NOMO-1 (cell line): ENCODE results near the gene OVCA2.
"Not testable (repeated sequence)": the region's sequence is repeated elsewhere in the genome, so short reads cannot be mapped to it uniquely, and the experiment has no call there.

Experiments used
- DNase-seq, 2 experiments: peaks; one replicate each; lab custom pipeline; 2025; ENCODE audit not compliant: unreplicated experiment in 2 of 2; lab: John Stamatoyannopoulos, UW

Gene OVCA2

DNA sequence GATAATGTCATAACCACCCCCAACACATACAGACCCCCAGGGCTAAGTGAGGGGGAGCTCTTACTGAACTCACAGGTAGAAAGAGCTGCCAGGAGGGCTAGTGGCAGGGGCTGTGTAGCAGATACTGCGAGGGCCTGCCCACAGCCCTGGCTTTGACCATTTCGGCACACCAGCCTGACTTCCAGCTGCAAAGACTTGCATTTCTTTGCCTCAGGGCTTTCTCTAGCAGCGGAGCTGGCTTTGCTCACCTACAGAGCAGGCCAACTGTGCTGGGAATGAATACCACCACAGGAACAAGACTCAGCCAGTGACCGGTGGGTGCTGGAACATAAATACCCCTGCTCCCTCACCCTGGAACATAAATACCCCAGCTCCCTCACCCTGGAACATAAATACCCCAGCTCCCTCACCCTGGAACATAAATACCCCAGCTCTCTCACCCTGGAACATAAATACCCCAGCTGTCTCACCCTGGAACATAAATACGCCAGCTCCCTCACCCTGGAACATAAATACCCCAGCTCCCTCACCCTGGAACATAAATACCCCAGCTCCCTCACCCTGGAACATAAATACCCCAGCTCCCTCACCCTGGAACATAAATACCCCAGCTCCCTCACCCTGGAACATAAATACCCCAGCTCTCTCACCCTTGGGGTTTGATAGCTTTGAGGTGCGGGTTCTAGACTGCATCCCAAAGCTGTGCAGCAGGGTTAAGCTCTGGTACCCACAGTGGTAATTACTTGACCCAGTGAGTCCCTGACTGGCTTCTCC, 28.4 kb upstream of the OVCA2 start:
- not testable (repeated sequence) for DNase-seq

DNA sequence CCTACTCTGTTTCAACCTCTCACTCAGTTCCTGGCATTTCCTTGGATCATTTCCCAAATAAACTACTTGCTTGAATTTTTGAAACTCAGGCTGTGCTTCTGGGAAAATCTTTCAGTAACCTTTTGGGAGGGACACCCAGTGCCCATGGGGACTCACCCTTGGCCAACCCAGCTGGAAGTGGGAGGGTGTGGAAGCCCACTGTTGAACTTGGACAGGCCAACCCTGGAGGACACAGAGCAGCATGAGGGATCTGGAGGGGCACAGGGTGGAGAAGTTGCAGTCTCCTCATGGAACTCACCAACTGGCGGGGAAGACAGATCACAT, 27.9 kb upstream of the OVCA2 start:
- DNase-seq, result no peak

DNA sequence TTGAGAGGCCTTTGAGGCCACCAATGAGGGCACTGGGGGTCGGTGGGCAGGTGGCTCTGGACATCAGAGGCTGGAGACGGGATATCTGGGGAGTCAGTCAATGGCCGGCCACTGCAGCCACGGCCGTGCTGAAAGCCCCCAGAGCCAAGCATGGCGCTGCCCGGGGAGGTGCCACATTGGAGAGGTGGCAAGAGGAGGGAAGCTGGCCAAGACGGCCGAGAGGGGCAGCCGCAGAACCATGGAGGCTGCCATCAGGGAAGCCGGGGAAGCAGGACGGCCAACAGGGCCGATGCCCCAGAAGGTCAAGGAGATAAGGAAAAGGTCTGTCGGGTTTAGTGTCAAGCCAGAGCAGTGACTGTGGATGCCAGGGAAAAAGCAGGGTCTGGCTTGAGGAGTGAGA, 26.5 kb upstream of the OVCA2 start:
- no peak for DNase-seq

DNA sequence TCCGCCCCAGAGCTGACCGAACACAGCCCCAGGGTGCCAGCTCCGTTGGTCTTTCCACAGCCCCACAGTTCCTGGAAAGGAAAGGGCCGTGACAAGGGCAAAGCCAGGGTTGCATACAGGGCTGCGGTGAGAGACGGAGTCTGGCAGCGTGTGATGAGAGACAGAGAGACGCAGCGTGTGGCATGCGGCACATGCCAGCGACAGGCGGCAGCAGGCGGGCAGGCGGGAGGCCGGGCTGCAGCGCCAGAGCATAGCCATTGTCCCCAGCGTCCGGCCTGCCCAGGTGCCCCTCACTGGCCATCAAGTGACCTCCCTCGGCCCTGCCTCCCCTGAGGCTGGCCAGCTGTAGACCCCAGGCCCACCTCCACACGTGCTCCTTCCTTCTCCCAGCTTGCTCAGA, 25.3 kb upstream of the OVCA2 start:
- no peak for DNase-seq

DNA sequence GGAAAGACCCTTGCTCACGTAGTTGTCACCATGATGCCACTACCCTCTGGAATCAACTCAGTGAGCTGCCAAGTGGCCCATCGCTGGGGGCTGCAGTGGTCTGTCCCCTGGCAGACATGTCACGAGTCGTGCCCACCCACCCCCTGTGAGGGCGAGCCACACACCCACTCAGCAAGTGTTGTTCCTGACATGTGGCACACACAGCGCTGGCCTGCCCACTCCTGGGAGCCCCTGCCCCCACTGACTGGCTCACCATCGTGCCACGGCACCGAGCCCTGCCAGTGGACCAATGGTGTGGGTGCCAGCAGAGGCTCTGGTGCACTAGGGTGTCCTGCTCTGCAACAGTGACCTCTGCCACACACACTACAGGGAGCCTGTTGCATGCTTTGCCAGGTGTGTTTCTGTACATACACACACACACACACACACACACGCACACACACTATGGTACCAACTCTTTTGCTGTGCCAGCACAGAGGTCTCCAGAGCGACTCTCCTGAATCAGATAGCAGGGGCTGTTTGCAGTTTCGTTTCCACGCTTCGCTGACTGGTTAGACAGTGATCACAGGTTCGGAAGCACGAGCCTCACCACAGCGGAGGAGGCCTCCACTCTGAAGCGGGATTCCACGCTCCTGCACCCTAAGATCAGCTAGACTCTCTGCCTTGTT, 24.4 kb upstream of the OVCA2 start:
- DNase-seq, result no peak

DNA sequence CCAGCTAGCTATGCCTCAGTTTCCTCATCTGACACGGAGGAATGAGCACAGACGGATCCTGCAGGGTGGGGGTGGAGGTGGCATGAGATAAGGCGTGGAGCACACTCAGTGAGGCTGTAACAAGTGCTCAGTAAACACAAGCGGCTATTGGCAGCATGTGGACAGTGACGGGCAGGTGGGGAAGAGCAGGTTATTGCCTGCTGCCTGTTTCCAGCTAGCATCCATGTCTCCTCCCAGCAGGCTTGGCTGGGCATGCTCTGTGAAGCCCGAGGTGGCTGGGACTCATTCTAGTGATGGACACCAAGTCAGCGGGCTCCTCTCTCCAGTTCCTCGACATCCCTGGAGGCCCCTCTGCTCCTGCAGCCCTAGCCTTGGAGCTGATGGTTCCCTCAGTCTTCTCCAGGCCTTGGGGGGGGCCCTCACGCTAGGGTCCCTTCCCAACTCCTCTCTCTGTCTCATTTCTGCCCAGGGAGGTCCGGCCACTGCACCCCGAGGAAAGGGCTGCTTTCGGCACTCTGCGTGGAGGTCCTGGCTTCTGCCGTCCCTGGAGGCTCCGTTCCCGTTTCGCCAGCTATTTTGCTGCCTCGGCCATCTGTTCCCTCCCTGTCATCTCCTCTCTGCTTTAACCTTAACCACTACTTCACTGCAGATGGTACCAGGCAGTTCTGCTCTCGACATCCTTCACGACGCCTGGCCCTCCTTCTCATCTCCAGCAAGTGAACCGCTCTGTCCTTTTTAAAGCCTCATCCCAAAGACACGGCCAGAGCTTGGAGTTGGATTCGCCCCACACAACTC, 22.9 kb upstream of the OVCA2 start:
- no peak for DNase-seq

DNA sequence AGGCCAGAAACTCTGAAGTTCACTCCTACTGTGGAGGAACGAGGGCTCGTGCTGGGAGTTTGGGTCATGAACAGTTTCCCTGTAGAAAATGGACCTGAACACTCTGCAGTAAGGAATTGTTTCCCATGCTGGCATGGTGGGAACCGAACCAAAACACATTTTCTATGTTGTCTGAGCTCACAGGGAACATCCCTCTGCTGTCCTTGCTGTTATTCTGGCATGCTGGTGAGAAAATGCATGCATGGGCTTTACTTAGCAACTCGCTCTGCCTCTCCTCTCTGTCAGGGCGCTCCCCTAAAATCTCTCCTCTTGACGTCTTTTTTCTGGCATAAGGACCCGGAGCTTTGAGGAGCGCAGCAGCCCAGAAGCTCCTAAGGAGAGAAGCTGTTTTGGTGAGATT, 22.1 kb upstream of the OVCA2 start:
- DNase-seq, result no peak

DNA sequence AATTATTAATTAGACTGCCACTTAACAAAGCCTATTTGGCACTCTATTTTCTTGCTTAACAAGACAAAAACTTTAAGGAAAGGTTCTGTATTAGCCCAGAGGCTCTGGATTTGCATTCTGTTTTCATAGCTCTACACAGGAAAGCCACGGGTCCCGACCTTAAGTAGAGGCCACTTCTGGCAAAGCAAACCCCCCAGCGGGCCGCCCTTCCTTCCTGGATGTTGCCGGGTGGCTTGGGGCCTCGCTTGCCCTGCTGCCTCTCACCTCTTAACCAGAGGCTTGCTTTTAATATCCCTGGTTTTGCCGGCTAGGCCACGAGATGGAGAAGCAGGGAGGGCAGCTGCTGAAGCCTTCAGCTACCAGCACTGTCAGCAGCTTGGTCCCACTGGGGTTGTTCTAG, 21.1 kb upstream of the OVCA2 start:
- DNase-seq, result no peak

DNA sequence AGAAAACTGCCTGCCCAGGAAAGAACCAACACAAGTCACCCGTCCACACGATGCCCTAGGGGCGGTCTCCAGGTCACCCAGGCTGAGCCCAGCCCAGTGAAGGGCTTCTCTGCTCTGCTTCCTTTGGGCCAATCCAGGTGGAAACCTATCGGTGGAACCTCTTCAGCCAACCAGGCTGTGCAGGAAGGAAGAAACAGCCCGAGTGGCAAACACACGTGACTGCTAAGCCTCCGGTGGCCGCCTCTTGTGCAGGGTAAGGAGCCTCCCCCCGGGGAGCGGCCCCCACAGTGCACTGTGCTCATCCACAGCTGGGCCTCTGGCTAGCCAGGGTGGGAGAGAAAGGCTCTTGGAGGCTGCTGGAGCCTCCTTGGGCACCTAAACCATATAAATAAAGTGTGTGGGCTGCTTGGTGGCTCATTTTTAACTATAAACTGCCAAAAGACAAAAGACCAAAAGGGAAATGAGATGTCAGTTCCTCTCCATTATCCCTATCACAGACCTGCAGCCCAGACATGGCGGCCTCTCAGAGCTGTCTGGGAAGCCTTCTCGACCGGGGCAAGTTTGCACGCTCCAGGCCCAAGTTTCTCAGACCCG, 19.1 kb upstream of the OVCA2 start:
- no peak for DNase-seq

DNA sequence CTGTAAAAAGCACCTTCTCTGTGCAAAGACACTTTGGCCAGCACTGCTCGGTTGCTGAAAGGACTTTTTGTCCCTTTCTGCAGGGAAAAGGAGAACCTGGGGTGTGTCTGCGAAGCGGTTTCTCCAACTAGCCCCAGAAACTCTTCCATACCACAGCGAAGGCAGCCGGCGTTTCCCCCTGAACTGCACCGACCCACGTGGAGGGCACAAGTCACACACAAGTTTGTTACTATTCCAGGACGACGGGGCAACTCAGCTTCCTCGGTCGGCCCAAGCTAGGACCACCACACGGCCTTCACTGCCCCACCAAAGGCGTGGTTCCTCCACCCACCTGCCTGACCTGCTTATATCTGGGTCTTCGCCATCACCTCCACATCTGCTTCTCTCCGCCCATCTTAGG, 18.6 kb upstream of the OVCA2 start:
- no peak for DNase-seq

DNA sequence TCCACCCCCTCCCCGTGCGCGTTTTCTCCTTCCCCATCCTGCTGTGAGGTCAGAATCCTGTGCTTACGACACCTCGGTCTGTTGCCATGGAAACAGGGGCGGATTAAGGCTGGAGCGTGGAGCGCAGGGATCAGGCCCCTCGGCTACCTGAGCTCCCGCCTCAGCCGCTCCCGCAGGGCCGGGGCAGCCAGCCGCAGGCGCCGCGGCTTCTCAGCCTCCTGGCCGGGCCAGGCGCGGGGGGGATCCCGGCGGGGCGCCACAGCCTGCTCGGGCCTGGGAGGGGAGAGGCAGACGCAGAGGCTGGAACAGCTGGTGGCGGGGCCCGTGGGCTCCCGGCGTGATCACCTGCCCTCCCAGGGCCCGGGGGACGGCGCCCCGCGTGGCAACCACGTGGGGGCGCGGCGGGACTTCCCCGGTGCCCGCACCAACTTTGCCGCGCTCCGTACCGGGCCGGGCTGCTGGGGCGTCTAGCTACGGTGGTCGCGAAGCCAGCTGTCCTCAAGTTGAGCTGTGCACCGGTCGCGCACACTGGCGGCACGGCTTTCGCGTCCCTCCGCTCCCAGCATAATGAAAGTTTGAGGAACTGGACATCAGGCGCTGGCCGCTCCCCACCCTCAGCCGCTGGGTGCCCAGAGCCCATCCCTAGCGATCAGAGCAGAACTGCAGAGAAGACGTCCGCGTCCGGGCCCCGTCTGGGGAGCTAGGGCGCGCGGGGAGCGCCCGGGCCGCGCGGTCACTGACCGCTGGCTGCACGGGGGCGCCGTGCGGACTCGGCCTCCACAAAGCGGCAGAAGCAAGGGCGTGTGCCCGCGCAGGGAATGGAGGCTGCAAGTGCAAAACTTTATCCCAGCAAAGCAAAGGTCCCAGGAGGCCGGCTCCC, 17.9 kb upstream of the OVCA2 start:
- DNase-seq, result peak in 1 of 2 experiments; percentile 55

DNA sequence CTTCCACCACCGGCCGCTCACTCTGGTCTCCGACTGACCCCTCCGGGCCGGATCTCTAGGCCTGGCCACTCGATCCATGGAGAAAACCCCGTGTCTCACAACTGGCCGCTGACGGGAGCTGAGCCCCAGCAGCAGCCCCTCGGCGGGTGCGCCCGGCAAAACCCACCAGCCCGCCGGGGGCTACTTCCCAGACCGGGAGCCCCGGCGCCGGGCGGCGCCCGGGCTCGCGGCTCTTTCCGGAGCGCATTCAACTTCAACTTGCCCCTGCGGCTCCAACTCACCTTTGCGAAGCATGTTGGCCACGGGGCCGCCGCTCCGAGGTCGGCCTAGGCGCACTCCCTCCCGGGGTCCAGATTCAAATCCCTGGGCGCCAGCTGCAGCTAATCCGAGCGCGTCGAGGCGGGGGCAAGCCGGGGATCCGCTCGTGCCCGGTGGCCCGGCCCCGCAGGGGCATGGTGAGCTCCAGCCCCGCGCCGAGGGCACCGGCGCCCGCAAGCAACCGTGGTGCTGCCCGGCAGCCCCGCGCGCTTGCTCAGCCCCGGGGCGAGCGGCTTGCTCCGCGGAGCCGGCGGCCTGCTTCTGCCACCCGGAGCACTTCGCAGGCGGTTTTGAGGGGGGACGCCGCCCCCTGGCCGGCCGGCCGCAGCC, 17.1 kb upstream of the OVCA2 start:
- no peak for DNase-seq

DNA sequence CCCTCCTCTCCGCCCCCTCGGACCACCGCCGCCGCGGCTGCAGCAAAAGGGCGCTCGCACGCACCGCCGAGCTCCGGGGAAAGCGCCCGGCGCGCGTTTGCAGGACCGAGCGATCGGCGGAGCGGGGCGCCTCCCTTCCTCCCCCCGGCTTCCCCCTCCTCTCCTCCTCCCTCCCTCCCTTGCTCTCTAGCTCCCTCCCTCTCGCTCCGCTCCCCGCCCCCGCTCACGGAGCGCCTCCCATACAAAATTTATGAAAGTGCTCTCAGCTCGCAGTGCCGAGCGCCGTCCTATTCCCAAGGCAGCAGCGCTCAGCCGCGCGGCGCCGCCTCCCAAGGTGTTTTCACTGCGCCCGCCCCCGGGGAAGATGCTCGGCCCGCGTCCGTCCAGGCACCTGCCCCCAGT, 16.6 kb upstream of the OVCA2 start, which contains the start of gene RTN4RL1:
RTN4RL1 (minus strand) TSS at position 115 of the 402 bp plus-strand sequence. CDS start 469 bp downstream, outside the sequence.
- DNase-seq, result peak; percentile 19 to 46

DNA sequence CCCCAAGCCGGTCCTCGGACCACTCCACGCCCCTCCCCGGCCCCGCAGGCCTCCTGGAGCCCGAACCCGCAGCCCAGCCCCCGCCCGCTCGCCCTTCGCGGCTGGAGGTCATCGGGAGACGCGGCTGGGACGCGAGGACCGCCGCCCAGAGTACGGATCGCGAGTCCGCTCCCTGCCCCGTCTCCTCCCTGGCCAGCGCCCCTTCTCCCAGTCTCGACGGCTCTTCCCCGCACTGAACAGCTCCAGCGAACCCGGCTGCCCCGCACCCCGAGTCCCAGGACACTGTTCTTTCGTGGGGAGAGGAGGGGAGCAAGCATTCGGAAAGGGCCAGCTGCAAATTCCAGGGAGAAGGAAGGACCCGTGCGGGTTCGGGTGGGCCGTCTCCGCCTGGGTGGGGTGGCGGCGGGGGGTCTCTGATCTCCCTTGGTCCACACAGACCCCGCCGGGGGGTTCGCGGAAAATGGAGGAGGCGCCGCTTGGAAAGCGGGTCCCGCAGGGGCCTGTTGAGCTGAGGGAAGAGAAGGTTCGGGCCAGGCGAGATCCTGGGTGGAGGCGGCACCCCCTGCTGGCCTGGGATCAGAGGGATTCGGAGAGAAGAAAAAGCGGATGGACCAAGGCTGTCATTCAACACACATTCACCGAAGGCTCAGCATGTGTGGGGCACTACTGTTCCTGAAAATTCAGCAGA, 16.1 kb upstream of the OVCA2 start:
- DNase-seq, result peak; percentile 16 to 22

DNA sequence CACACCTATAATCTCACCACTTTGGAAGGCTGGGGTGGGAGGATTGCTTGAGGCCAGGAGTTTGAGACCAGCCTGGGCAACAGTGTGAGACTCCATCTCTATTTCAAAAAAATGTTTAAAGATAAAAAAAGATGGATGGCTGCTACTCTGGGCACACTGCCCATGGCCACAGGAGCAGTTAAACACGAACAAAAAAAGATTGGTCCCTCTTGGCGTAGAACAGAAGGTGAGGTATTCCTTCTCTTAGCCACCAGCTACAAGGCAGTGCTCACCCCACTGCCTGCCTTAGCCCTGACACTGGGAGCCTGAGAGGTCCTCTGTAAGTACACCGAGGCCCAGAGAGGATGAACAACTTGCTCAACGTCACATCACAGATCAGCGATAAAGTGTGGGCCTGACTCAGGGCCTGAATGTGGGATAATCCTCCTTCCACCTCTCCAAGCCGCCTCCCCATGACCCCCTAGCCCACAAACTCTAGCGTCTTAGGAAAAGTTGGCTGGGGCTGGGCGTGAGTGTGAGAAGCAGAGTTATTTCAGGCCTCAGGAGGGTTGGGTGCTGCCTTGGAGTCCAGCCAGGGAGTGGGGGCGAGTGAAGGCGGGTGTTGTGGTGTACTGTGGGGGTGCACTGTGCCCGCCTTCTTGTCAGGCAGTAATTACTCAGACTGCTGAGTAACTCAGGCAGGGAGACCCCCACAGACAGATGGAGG, 14.1 kb upstream of the OVCA2 start:
- DNase-seq, result no peak

DNA sequence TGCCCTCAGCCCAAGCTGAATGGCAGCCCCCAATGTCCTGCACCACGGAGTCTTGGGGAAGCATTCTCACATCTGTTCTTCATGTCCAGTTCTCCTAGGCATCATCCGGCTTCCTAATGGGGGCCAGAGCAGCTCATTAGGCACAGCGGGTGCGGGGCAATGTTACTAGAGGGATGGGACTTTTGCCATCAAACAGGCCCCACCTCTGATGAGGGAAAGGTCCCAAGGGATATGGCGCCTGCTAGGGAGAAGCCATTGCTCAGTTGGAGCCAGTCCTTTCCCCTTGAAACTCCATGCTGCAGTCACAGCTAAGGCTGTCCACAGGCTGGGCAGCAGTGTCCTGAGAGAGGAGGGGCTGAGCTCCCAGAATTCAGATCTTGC, 13.6 kb upstream of the OVCA2 start:
- DNase-seq, result no peak

DNA sequence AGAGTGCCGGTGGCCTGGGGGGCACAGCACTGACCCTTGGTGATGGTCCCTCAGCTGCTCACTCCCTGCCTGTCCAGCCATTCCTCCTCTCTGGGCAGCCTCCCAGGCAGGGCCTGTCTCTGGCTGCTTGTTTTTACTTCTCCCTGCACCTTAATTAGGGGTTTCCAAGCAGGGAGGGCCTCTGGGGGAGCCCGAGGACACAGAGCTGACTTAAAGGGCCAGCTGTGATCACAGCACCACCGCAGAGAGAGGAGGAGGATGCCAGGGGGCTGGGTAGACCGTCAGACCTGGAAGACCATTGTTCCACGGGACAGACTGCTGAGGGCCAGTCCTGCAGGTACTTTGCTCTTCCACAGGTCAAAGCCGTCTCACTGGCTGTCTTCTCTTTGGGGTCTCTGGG, 13.1 kb upstream of the OVCA2 start:
- DNase-seq, result no peak

DNA sequence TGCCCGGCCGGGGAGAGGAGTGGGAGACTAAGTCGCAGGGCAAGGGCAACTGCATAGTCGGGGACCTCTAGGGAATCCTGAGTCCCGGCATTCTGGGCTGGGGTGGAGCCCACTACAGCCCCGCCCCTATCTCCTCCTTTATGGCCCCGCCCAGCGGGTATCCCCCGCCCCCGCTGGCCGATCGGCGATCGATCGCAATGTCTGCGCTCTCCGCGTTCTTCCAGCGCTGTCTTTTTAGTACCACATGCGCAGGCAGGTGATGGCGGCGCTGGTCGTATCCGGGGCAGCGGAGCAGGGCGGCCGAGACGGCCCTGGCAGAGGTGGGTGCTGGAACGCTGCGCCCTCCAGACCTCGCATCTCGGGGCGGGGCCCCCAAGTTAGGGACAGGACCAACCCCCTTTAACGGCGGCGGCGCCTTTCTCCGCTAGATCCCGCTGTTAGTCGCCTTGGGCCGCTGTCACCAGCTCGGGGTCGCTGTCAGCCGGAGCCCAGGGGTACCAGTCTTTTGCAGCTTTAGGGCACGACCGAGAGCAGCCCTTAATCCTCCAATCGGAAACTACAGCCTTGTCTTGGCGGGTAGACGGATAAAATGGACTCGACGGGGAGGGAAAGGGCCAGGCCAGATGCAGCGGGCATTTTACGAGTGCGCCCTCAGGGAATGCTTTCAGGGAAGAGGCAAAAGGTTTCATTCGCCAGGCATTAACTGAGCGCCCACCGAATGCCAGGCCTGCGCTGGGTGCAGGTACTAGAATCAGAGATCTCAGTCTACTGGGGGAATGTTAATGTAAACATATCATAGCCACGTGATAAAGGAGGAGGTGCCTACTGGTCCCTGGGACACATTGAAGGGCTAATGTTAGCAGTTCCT, 11.7 kb upstream of the OVCA2 start, which contains the start of gene DPH1:
DPH1 (plus strand) TSS at position 243 of the 868 bp plus-strand sequence; CDS start at position 260, 17 bp downstream.
- peak; percentile 77 to 93 for DNase-seq
